Measurements from ENCODE around the gene RAPGEF1. TPM values are rescaled to one million over a fixed set of nuclear protein-coding genes. Genes with fewer than 3 reads are reported as not detected.
"Not testable (repeated sequence)": the region's sequence is repeated elsewhere in the genome, so short reads cannot be mapped to it uniquely, and the experiment has no call there.

Gene RAPGEF1
- total and polyA plus RNA-seq, 2 donors (not counting 3 experiments of a cell fraction or from before 2014, with no cell fraction given): 50.0 to 124 TPM

DNA sequence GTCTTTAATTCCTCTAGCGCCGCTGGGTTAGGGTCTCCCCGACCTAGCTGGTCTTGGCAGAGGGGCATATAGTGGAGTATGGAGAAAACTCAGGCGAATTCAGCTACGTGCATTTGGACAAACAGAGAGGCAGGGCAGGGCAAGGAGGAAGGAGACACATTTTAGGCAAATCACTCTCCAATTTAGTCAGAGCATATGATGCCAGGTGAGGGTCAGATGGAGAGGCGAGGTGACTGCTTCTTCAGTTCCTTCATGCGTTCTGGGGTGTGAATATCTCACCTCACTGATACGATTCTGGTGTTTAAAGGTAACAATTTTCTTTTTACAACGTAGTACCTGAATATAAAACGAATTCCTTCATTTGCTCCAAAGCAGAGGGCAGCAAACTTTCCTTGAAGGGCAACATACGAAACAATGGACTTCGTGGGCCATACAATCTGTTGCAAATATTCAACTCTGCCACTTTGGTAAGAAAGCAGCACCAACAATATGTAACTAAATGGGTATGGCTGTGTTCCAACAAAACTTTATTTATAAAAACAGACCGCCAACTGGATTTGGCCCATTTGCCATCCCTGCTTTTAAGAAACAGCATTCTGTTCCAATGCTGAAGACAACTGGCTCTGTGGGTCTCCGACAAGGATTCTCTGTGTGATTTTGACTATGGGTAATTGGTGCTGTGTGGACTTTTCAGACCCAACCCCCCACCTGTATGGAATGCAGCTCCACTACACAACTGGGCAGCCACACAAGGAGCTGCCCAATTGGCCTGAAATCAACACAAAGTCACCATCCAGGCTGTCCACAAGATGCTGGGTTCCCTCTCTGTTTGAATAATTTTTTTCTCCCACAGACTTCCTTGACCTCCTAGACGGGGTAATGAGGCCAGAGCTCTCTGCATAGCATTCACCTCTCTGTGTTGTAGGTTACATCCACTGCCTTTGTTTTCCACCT, 53.8 kb downstream of the RAPGEF1 start:
- TF ChIP-seq, protein P1, sequence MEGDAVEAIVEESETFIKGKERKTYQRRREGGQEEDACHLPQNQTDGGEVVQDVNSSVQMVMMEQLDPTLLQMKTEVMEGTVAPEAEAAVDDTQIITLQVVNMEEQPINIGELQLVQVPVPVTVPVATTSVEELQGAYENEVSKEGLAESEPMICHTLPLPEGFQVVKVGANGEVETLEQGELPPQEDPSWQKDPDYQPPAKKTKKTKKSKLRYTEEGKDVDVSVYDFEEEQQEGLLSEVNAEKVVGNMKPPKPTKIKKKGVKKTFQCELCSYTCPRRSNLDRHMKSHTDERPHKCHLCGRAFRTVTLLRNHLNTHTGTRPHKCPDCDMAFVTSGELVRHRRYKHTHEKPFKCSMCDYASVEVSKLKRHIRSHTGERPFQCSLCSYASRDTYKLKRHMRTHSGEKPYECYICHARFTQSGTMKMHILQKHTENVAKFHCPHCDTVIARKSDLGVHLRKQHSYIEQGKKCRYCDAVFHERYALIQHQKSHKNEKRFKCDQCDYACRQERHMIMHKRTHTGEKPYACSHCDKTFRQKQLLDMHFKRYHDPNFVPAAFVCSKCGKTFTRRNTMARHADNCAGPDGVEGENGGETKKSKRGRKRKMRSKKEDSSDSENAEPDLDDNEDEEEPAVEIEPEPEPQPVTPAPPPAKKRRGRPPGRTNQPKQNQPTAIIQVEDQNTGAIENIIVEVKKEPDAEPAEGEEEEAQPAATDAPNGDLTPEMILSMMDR (IDR thresholded peaks at IDR 0.05; ENCODE audit: extremely low read depth in 1 of 2, insufficient read depth in 1 of 2, low read depth in 1 of 2, low read length in 2 of 2): no peak
- TF ChIP-seq, protein P2, sequence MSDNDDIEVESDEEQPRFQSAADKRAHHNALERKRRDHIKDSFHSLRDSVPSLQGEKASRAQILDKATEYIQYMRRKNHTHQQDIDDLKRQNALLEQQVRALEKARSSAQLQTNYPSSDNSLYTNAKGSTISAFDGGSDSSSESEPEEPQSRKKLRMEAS (IDR thresholded peaks at IDR 0.05; ENCODE audit: insufficient read depth, insufficient read length): no peak
- no peak for TF ChIP-seq POLR2A (IDR thresholded peaks at IDR 0.05; ENCODE audit: low read depth, low read length)
- no peak for TF ChIP-seq POLR2AphosphoS5 (IDR thresholded peaks at IDR 0.05; ENCODE audit: insufficient read depth, low read depth, low read length)
- TF ChIP-seq JUN (IDR thresholded peaks at IDR 0.05; ENCODE audit: borderline replicate concordance, insufficient read depth, insufficient read length, low read depth): no peak
- no peak for TF ChIP-seq FOS (IDR thresholded peaks at IDR 0.05; ENCODE audit: borderline replicate concordance, insufficient read depth, low read length)
- no peak for TF ChIP-seq GATA2 (IDR thresholded peaks at IDR 0.05; ENCODE audit: insufficient read depth, insufficient read length, low read depth, low read length)
- TF ChIP-seq MYC (IDR thresholded peaks at IDR 0.05; ENCODE audit: low read depth, low read length): no peak
- no peak for TF ChIP-seq EZH2 (IDR thresholded peaks at IDR 0.05; ENCODE audit: borderline replicate concordance, low read depth, low read length, severe bottlenecking)
- dilution Hi-C loops (cut with MboI; ENCODE audit: extremely low pct_ligation_motif_present, low sequenced_read_pairs): no loop called here
- peaks cover 12% of the 10 kb centered on the region for H3K4me1 ChIP-seq (ENCODE audit: control insufficient read depth, extremely low read depth, insufficient read depth, low read length)
- DNase-seq (ENCODE audit: low read depth, low spot score): no peak
- no peak for FAIRE-seq
- peaks cover 44% of the 10 kb centered on the region for H3K79me2 ChIP-seq (ENCODE audit: control insufficient read depth, insufficient read depth, low read length)
- H2AFZ ChIP-seq (ENCODE audit: low read depth, low read length): no peak overlapping the region
- no peak overlapping the region for H3K4me3 ChIP-seq (replicated peaks in 1 of 3; ENCODE audit: insufficient read depth in 1 of 3, low read depth in 1 of 3, low read length in 3 of 3)
- H3K4me2 ChIP-seq (ENCODE audit: insufficient read depth, low read length): no peak overlapping the region
- H4K20me1 ChIP-seq (replicated peaks; ENCODE audit: control insufficient read depth, extremely low read depth, insufficient read depth, low read length): peaks cover 2% of the 10 kb centered on the region
- H3K36me3 ChIP-seq (ENCODE audit: control insufficient read depth in 2 of 2, extremely low read depth in 1 of 2, insufficient read depth in 2 of 2, low read length in 2 of 2): no peaks in the 10 kb centered on the region
- ChIA-PET POLR2A (no interaction called here), CTCF (interaction anchor here (0.8 to 1.4 kb wide), 2 partner anchors 10 kb away, joined by 3 to 4 read pairs; no protein-coding TSS in a partner anchor)
- H3K27me3 ChIP-seq (ENCODE audit: control insufficient read depth in 2 of 2, insufficient read depth in 2 of 2, low read length in 2 of 2): no peaks in the 10 kb centered on the region
- H3K9me1 ChIP-seq (replicated peaks; ENCODE audit: control insufficient read depth, extremely low read depth, insufficient read depth, low read length): no peaks in the 10 kb centered on the region
- H3K27ac ChIP-seq (ENCODE audit: insufficient read depth, low read depth, low read length): no peak overlapping the region
- H3K9ac ChIP-seq (replicated peaks; ENCODE audit: extremely low read depth, insufficient read depth, low read length): no peak overlapping the region
- no TSS peak for BruUV-seq (replicated peaks)
- intact Hi-C loops (cut with micrococcal nuclease): no loop called here
- no peaks in the 10 kb centered on the region for H3K9me3 ChIP-seq (replicated peaks; ENCODE audit: control insufficient read depth, insufficient read depth, low read length)

DNA sequence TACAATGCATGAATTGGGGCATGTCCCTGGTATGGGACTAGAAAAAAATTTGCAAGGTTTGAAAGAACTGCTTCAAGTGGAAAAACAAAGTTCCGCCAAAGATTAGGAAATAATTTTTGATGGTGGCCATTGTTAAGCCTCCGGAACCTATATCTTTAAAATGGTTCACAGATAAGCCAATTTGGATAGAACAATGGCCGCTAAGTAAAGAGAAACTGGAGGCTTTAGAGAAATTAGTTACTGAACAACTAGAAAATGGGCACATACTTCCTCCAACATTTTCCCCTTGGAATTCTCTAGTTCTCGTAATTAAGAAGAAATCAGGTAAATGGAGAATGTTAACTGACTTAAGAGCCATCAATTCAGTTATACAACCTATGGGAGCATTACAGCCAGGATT, 56.8 kb downstream of the RAPGEF1 start:
- H3K36me3 ChIP-seq (ENCODE audit: control insufficient read depth in 2 of 2, extremely low read depth in 1 of 2, insufficient read depth in 2 of 2, low read length in 2 of 2); H3K9me1 ChIP-seq (replicated peaks; ENCODE audit: control insufficient read depth, extremely low read depth, insufficient read depth, low read length); H4K20me1 ChIP-seq (replicated peaks; ENCODE audit: control insufficient read depth, extremely low read depth, insufficient read depth, low read length); H3K4me3 ChIP-seq (replicated peaks in 1 of 3; ENCODE audit: insufficient read depth in 1 of 3, low read depth in 1 of 3, low read length in 3 of 3); FAIRE-seq; H3K9ac ChIP-seq (replicated peaks; ENCODE audit: extremely low read depth, insufficient read depth, low read length); H3K27me3 ChIP-seq (ENCODE audit: control insufficient read depth in 2 of 2, insufficient read depth in 2 of 2, low read length in 2 of 2); H3K27ac ChIP-seq (ENCODE audit: insufficient read depth, low read depth, low read length); dilution Hi-C loops (cut with MboI; ENCODE audit: extremely low pct_ligation_motif_present, low sequenced_read_pairs); DNase-seq (ENCODE audit: low read depth, low spot score); H3K9me3 ChIP-seq (replicated peaks; ENCODE audit: control insufficient read depth, insufficient read depth, low read length); BruUV-seq (replicated peaks); intact Hi-C loops (cut with micrococcal nuclease); H2AFZ ChIP-seq (ENCODE audit: low read depth, low read length); POLR2A ChIA-PET: not testable (repeated sequence)
- H3K4me2 ChIP-seq (ENCODE audit: insufficient read depth, low read length): peak overlapping the region; percentile 60
- H3K79me2 ChIP-seq (ENCODE audit: control insufficient read depth, insufficient read depth, low read length): peaks cover 50% of the 10 kb centered on the region
- peaks cover 33% of the 10 kb centered on the region for H3K4me1 ChIP-seq (ENCODE audit: control insufficient read depth, extremely low read depth, insufficient read depth, low read length)
- CTCF ChIA-PET: interaction anchor here (1.0 to 1.9 kb wide), 2 partner anchors 13 to 25 kb away, joined by 4 to 9 read pairs; no protein-coding TSS in a partner anchor
